ENCODE data around the gene DLX2. TPM values are rescaled to one million over a fixed set of nuclear protein-coding genes. Genes with fewer than 3 reads are reported as not detected.
A peak's percentile ranks its signal among the peaks of the same experiment; 100 is the strongest.

DLX2 gene
- total RNA-seq, 2 experiments from 2014 or later: not detected

DNA sequence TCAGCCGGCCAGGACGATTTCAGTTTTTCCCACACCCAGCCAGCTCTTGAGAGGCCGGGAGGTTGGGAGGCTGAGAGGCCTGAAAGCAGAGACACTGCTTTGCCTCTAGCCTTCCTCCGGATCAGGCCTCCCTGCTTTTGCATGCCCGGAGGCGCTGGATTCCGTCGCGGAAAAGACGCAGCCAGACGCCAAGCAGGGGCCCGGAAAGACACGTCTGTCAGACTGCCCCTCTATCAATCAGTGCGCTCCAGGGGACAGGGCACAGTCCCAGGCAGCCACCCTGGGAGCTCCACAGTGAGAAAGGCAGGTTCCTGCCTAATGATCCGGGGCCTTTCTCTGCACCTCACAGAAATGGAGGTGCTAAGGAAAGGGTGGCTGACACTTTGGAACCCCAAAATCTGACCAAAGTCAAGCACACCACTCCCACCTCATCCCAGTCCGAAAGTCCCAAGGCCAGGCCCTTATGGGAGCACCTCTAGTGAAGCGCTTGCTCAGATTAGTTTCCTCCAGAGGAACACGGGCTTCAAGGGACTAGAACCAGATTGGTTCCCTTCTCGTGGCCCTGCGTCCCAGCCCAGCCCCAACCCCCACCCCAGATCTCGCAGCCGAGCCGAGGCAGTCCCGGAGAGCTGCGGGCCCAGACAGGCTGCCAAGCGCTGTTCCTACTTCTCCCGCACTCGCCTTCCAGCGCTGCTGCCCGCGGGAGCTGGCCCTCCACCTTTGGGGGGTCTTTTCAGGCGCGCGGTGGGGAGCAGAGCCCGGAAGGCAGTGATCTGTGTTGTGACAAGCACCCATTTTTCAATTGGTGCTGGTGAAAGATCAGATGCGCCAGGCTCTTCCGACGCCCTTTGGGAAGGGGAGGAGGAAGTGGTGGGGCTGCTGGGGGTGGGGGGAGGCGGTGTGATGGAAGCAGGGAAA, 12.4 kb downstream of the DLX2 start:
- H3K4me1 Mint-ChIP-seq (ENCODE audit: low read depth): peaks cover 46% of the 10 kb centered on the region
- no peak for DNase-seq
- intact Hi-C loops (cut with micrococcal nuclease): no loop called here
- no peak overlapping the region for H3K4me3 Mint-ChIP-seq
- ChIA-PET CTCF (interaction anchor here (2.9 kb wide), 1 partner anchor 13 kb away, joined by 19 read pairs; the partner anchor contains the start of gene DLX2), POLR2A (interaction anchor here (1.1 kb wide), 1 partner anchor 12 kb away, joined by 3 read pairs; the partner anchor contains the start of gene DLX2)
- no peaks in the 10 kb centered on the region for H3K9me3 Mint-ChIP-seq
- peaks cover 85% of the 10 kb centered on the region for H3K27me3 Mint-ChIP-seq
- peaks cover 8% of the 10 kb centered on the region for H3K36me3 Mint-ChIP-seq
- H3K27ac Mint-ChIP-seq: peak overlapping the region; percentile 3

DNA sequence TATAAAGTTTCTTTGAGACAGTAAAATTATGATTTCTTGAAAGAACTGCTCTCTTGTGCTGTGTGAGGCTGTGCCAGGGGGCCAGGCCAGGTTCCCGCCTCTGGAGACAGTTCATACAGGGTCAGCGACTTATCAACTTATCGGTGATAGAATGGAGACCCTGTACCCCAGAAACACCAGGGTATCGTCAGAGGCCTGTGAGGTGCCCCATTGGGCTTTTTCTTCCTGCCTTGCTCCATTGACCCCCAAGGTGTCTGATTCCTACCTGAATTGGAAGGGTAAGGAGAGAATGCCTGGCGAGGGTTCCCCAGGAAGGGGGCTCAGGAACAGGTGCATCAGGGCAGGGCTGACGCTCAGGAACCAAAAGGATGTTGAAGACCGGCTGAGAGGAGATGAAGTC, 13.1 kb downstream of the DLX2 start:
- DNase-seq: no peak
- intact Hi-C loops (cut with micrococcal nuclease): loop anchor here (5.0 to 10.0 kb wide), 2 partner anchors 1267 to 1375 kb away; partner anchors contain the start of gene SP5
- CTCF ChIA-PET: no interaction called here

DNA sequence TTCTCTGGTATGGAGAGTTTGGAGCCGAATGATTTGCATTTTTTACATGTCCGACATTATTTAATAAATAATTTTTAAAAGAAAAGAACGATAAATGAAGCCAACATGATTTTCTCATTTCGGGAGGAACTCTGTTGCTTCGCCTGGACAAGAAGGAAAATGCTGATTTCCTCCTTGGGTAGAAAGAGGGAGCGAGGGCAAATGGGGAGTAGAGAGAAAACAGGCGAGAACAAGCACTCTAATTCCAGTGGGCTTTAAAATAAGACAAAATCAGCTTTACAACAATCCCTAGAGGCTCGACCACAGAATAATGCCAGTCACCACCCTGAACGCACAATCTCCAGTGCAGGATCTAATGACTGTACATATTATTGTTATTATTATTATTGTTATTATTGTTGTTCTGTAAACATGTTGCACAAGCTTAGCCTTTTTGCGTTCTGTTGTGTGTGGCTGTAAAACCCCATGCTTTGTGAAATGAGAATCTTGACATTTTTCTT, 13.6 kb downstream of the DLX2 start:
- H3K27ac Mint-ChIP-seq: no peak overlapping the region
- ChIA-PET POLR2A (no interaction called here), CTCF (interaction anchor here (8.6 kb wide), 1 partner anchor 15 kb away, joined by 88 read pairs; the partner anchor contains the start of gene DLX2)
- peaks cover 47% of the 10 kb centered on the region for H3K4me1 Mint-ChIP-seq (ENCODE audit: low read depth)
- no peaks in the 10 kb centered on the region for H3K9me3 Mint-ChIP-seq
- intact Hi-C loops (cut with micrococcal nuclease): loop anchor here (5.0 to 10.0 kb wide), 2 partner anchors 1267 to 1374 kb away; partner anchors contain the start of gene SP5
- H3K27me3 Mint-ChIP-seq: peaks cover 91% of the 10 kb centered on the region
- no peak overlapping the region for H3K4me3 Mint-ChIP-seq
- no peak for DNase-seq
- peaks cover 8% of the 10 kb centered on the region for H3K36me3 Mint-ChIP-seq

More for the DNA sequence above, 13.1 kb downstream of the DLX2 start:
- Mint-ChIP-seq H3K9me3 (no peaks in the 10 kb centered on the region), H3K36me3 (peaks cover 8% of the 10 kb centered on the region), H3K27ac (peak overlapping the region; percentile 3), H3K4me1 (ENCODE audit: low read depth) (peaks cover 45% of the 10 kb centered on the region), H3K4me3 (no peak overlapping the region), H3K27me3 (peaks cover 88% of the 10 kb centered on the region)
- POLR2A ChIA-PET: interaction anchor here (1.1 kb wide), 1 partner anchor 13 kb away, joined by 3 read pairs; the partner anchor contains the start of gene DLX2

DNA sequence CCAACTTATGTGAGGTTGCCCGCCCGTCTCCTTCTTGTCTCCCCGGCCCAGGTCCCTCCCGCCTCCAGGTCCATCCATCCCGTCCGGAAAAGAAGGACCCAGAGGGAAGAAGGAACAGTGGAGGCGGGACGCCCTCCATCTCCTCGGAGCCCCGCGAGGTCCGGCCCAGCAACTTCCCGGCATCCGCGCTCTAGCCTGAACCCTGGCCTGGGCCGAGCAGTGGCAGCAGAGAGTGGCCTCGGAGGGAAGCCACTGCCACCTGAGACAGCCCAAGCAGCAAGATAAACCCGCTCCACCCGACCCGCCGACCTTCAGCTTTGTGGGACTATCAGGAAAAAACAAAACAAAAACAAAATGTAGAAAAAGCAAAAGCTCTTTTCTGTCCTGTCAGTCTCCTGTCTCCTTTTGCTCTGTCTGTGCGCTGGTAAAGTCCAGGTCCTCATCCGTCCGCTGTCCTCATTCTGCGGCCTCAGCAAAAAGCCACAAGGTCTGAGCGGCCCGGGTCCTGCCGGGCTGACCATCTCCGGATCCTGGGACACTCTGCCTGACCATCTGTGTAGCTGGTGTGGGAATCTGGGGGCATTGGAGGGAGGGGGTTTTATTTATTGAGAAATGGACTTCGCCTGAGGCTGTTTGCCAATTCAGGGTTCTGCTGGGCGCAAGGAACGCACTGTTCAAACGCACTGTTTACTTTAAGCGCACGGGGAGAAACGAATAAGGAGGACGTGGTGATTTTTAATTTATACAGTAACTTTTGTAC, 14.3 kb downstream of the DLX2 start:
- ChIA-PET CTCF (interaction anchor here (0.7 to 8.6 kb wide), 2 partner anchors 16 to 297 kb away, joined by 3 to 88 read pairs; partner anchors contain the start of gene DLX2), POLR2A (interaction anchor here (2.0 kb wide), 1 partner anchor 14 kb away, joined by 8 read pairs; the partner anchor contains the start of gene DLX2)
- Mint-ChIP-seq H3K27ac (peak overlapping the region; percentile 21), H3K4me3 (no peak overlapping the region), H3K4me1 (ENCODE audit: low read depth) (peaks cover 51% of the 10 kb centered on the region), H3K36me3 (peaks cover 8% of the 10 kb centered on the region), H3K27me3 (peaks cover 91% of the 10 kb centered on the region), H3K9me3 (no peaks in the 10 kb centered on the region)
- intact Hi-C loops (cut with micrococcal nuclease): loop anchor here (5.0 to 10.0 kb wide), 2 partner anchors 1266 to 1374 kb away; partner anchors contain the start of gene SP5
- no peak for DNase-seq

DNA sequence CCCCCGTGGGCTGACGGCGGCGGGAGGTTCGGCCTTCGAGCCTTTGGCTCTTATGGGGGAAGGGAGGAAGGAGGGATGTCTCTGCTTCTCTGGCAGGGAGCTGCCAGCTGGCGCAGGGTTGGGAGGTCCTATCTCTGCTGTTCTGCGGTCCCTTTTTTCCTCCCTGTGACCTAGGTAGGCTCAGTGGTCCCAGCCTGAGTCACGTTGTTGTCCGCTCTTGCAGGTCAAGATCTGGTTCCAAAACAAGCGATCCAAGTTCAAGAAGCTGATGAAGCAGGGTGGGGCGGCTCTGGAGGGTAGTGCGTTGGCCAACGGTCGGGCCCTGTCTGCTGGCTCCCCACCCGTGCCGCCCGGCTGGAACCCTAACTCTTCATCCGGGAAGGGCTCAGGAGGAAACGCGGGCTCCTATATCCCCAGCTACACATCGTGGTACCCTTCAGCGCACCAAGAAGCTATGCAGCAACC, 14.9 kb downstream of the DLX2 start:
- CTCF ChIA-PET: interaction anchor here (0.7 to 8.6 kb wide), 4 partner anchors 8 to 399 kb away, joined by 3 to 88 read pairs (median 12); partner anchors contain the start of gene DLX2
- DNase-seq: no peak
- POLR2A ChIA-PET: interaction anchor here (2.0 kb wide), 1 partner anchor 14 kb away, joined by 8 read pairs; the partner anchor contains the start of gene DLX2
- Mint-ChIP-seq H3K4me3 (peak overlapping the region; percentile 30), H3K36me3 (peaks cover 8% of the 10 kb centered on the region), H3K27ac (peak overlapping the region; percentile 68), H3K27me3 (peaks cover 91% of the 10 kb centered on the region), H3K9me3 (no peaks in the 10 kb centered on the region), H3K4me1 (ENCODE audit: low read depth) (peaks cover 52% of the 10 kb centered on the region)
- intact Hi-C loops (cut with micrococcal nuclease): loop anchor here (5.0 to 10.0 kb wide), 2 partner anchors 1266 to 1373 kb away; partner anchors contain the start of gene SP5

DNA sequence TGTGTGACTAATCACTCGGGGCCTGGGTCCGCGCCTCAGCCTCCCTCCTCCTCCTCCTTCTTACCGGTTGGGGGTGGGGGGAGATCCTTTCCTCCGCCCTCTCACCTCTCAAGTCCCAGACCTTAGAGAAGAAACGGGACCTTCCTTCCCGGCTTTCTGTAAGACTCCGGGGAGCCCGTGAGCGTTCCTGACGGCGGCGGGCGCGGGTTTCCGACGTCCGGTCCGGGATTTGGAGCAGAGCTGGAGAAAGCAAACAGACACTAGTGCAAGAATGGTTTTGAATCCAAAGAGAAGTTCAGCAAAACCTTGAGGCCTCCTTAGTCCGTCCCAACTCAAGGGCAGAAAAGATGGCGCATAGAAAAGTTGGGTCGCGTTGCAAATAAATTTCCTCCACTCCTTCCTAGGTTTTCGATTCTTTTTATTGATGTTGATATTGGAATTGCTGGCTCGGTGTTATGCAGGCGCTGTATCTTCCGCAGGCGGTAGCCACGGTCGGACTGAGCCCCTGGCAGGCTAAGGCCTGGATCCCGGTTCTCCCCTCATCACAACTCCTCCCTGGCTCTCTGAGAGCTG, 15.4 kb downstream of the DLX2 start:
- no peaks in the 10 kb centered on the region for H3K9me3 Mint-ChIP-seq
- CTCF ChIA-PET: interaction anchor here (0.5 to 8.6 kb wide), 6 partner anchors 8 to 398 kb away, joined by 3 to 88 read pairs (median 6); partner anchors contain the start of gene DLX2
- peak overlapping the region; percentile 68 for H3K27ac Mint-ChIP-seq
- POLR2A ChIA-PET: interaction anchor here (2.0 kb wide), 1 partner anchor 15 kb away, joined by 8 read pairs; the partner anchor contains the start of gene DLX2
- peaks cover 57% of the 10 kb centered on the region for H3K4me1 Mint-ChIP-seq (ENCODE audit: low read depth)
- peaks cover 91% of the 10 kb centered on the region for H3K27me3 Mint-ChIP-seq
- peaks cover 8% of the 10 kb centered on the region for H3K36me3 Mint-ChIP-seq
- DNase-seq: no peak
- H3K4me3 Mint-ChIP-seq: peak overlapping the region; percentile 30
- intact Hi-C loops (cut with micrococcal nuclease): loop anchor here (5.0 to 10.0 kb wide), 2 partner anchors 1265 to 1372 kb away; partner anchors contain the start of gene SP5

DNA sequence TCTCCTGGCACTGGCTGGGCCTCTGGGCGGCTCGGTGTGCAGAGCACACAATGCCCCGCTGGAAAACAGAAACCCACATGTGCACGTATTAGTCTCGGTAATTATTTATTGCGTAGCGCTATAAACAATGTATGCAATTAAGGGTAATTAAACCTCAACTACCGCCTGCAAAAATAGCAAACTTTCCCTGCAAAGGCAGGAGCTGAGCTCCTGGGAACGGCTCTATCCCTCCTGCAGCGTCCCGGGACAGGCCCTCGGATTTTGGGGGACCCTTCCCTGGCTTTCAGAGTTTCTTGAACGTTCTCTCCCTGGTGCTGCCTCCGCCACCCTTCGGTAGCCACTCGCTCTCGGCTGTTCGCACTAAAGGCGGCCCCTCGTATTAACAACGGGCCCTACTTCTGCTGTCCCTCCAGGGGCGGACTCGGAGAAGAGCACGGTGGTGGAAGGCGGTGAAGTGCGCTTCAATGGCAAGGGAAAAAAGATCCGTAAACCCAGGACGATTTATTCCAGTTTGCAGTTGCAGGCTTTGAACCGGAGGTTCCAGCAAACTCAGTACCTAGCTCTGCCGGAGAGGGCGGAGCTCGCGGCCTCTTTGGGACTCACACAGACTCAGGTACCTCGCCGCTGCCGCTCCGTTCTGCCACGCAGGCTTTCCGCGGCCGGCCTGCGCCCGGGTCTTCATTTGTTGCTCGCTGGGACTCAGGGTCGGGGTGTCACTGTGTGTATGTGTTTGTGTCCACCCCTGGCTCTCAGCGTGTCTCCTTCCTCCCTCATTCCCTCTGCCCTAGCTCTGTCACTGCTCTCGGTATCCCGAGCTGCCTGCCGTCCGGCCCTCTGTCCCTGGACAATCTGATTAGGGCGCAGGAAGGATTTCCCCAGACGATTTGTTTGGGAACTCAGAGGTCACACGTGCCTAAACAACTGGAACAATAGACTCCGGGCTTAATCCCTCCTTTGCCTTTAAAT, 16.2 kb downstream of the DLX2 start:
- peak; percentile 75 for DNase-seq
- H3K36me3 Mint-ChIP-seq: peaks cover 8% of the 10 kb centered on the region
- H3K4me3 Mint-ChIP-seq: peak overlapping the region; percentile 56
- H3K27me3 Mint-ChIP-seq: peaks cover 92% of the 10 kb centered on the region
- no peaks in the 10 kb centered on the region for H3K9me3 Mint-ChIP-seq
- intact Hi-C loops (cut with micrococcal nuclease): loop anchor here (5.0 to 10.0 kb wide), 2 partner anchors 1264 to 1372 kb away; partner anchors contain the start of gene SP5
- POLR2A ChIA-PET: interaction anchor here (2.0 kb wide), 1 partner anchor 16 kb away, joined by 8 read pairs; the partner anchor contains the start of gene DLX2
- CTCF ChIA-PET: interaction anchor here (0.5 to 8.6 kb wide), 8 partner anchors 9 to 398 kb away, joined by 3 to 88 read pairs (median 4); partner anchors contain the start of gene DLX2
- peaks cover 57% of the 10 kb centered on the region for H3K4me1 Mint-ChIP-seq (ENCODE audit: low read depth)
- peak overlapping the region; percentile 42 for H3K27ac Mint-ChIP-seq

DNA sequence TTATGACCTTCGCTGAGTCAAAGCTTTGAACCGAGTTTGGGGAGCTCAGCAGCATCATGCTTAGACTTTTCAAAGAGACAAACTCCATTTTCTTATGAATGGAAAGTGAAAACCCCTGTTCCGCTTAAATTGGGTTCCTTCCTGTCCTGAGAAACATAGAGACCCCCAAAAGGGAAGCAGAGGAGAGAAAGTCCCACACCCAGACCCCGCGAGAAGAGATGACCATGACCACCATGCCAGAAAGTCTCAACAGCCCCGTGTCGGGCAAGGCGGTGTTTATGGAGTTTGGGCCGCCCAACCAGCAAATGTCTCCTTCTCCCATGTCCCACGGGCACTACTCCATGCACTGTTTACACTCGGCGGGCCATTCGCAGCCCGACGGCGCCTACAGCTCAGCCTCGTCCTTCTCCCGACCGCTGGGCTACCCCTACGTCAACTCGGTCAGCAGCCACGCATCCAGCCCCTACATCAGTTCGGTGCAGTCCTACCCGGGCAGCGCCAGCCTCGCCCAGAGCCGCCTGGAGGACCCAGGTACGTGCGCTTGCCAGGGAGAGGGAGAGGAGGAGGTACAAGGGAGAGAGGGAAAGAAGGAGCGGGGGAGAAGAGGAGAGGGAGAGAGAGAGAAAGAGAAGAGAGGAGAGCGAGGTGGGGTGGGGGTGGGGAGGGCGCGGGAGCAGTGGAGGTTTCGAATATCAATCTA, 17.1 kb downstream of the DLX2 start, which contains the start of gene DLX1:
TSS of gene DLX1 (plus strand) at position 48 of the 700 bp plus-strand sequence. CDS start at position 219, 171 bp downstream.
- intact Hi-C loops (cut with micrococcal nuclease): loop anchor here (1.0 to 10.0 kb wide), 5 partner anchors 10 to 1371 kb away; partner anchors contain the start of genes DLX2, METAP1D and SP5
- peak within 1 kb of the TSS; percentile 42 for H3K27ac Mint-ChIP-seq
- ChIA-PET CTCF (interaction anchor here (0.7 to 8.6 kb wide), 7 partner anchors 10 to 388 kb away, joined by 3 to 88 read pairs (median 7); partner anchors contain the start of gene DLX2), POLR2A (no interaction called here)
- H3K4me1 Mint-ChIP-seq (ENCODE audit: low read depth): peaks cover 54% of the 10 kb centered on the region
- peak within 1 kb of the TSS; percentile 75 for H3K4me3 Mint-ChIP-seq
- peaks cover 10% of the 10 kb centered on the region for H3K36me3 Mint-ChIP-seq
- H3K27me3 Mint-ChIP-seq: peaks cover 93% of the 10 kb centered on the region
- no peak for DNase-seq
- no peaks in the 10 kb centered on the region for H3K9me3 Mint-ChIP-seq

DNA sequence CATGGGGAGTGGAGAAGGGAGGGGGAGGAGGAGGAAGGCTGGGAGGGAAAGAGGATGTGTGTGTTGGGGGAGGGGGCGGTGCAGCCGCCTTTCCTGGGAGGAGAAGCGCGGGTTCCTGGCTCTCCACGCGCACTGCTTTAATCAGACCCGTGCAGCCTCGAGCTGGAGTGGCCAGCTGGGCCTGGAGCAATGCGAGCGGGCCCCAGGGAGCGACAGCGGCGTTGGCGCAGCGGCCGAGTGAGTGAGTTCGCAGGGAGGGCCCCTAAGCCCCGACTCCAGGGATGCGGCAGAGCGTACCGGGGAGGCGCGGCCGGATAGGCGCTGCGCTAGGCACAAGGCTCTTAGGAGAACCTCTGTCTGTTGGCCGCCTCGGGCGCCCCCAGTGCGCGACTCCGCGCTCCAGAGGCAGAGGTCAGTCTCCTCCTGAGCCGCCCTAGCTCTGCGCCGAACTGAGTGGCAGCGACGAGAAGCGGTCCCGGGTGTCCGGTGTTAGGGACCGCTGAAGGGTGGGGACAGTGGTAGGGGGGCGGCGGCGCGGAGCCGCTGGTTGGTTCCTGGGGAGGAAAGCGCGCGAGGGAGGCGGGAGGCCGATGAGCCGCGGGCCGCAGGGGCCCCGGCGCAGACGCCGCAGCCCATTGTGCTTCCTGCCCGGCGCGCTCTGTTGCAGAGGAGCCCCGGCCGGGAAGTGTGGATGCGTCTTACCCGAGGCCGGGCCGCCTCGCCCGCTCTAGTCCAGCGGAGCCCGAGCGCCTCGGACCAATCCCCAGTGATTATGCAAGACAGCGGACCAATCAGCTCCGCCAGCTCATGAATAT, 17.8 kb downstream of the DLX2 start:
- H3K4me1 Mint-ChIP-seq (ENCODE audit: low read depth): peaks cover 58% of the 10 kb centered on the region
- H3K27ac Mint-ChIP-seq: no peak overlapping the region

More for the DNA sequence above, 17.8 kb downstream of the DLX2 start:
- no peaks in the 10 kb centered on the region for H3K9me3 Mint-ChIP-seq
- peak; percentile 78 for DNase-seq
- H3K27me3 Mint-ChIP-seq: peaks cover 93% of the 10 kb centered on the region
- CTCF ChIA-PET: interaction anchor here (0.7 to 8.6 kb wide), 6 partner anchors 11 to 381 kb away, joined by 3 to 88 read pairs (median 8); partner anchors contain the start of gene DLX2
- intact Hi-C loops (cut with micrococcal nuclease): loop anchor here (1.0 to 10.0 kb wide), 5 partner anchors 10 to 1370 kb away; partner anchors contain the start of genes DLX2, METAP1D and SP5
- H3K36me3 Mint-ChIP-seq: peaks cover 13% of the 10 kb centered on the region
- H3K4me3 Mint-ChIP-seq: peak overlapping the region; percentile 75
- POLR2A ChIA-PET: no interaction called here

Data from activated CD4-positive, alpha-beta memory T cell treated with anti-CD3 and anti-CD28 coated beads for 36 hours (primary cell).